ENCODE measurements around the gene PER1. TPM values are rescaled to one million over a fixed set of nuclear protein-coding genes. Genes with fewer than 3 reads are reported as not detected.

The PER1 gene
- total RNA-seq, 1 experiment from 2014 or later, result 87.6 TPM

DNA sequence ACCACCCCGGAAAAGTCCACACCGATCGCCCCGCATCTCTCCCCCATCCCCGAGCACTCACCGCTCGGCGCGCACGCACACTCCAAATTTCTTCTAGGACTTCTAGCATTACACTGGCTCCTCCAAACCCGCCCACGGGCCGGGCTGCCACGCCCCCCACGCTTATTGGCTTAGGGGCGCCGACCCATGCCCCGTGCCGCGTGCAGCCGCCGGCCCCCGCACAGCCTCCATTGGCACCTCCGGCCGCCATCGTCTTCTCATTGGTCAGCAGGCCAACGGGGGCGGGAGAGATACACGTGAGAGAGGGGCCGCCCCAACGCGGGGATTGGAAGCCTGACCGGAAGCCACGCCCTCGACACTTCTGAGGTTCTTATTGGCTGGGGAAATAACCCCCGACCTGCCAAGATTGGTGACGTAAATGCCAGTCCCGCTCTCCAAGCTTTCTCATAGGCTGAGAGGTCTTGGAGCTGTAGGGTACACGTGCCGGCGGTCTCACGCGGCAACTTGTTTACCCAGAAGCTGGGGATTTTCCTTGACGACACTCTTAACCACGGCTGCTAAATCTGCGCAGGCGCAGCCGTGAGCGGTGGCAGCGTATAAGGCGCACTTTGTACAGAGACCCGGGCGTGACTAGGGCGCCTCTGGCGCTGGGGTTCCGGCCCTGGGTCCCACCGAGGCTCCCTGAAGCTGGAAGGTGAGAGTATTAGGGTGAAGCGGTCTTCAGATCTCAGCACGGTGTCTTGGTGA is 4.2 kb upstream of the PER1 start:
- Histone ChIP-seq H3K4me3 (replicated peaks in 1 of 2; ENCODE audit: low read depth in 1 of 2, low read length in 2 of 2) (peak overlapping the region; percentile 87 to 95), H3K9ac (ENCODE audit: low read length) (peak overlapping the region; percentile 99), H3K79me2 (ENCODE audit: insufficient read depth, low read length) (peaks cover 61% of the 10 kb centered on the region), H3K4me1 (ENCODE audit: control insufficient read depth in 1 of 2, insufficient read depth in 2 of 2, low read length in 2 of 2) (peaks cover 49 to 94% of the 10 kb centered on the region in 2 experiments), H3K27ac (ENCODE audit: low read depth, low read length) (peak overlapping the region; percentile 72), H4K20me1 (ENCODE audit: insufficient read depth) (no peaks in the 10 kb centered on the region), H3K9me3 (ENCODE audit: control insufficient read depth in 1 of 2, insufficient read depth in 1 of 2, low read depth in 1 of 2, low read length in 2 of 2) (no peaks in the 10 kb centered on the region), H3K9me2 (ENCODE audit: insufficient read depth) (no peaks in the 10 kb centered on the region), H3K36me3 (ENCODE audit: control insufficient read depth in 1 of 2, insufficient read depth in 2 of 2, low read length in 2 of 2) (peaks cover 4 to 10% of the 10 kb centered on the region in 2 experiments; a peak in 3 of 4 replicates), H2AFZ (ENCODE audit: low read depth, low read length, poor library complexity, severe bottlenecking) (no peak overlapping the region), H3K27me3 (ENCODE audit: insufficient read depth, low read length) (no peaks in the 10 kb centered on the region), H3K4me2 (ENCODE audit: low read length) (peak overlapping the region; percentile 100)
- CTCF ChIA-PET, result interaction anchor here (0.7 to 2.4 kb wide), 7 partner anchors 17 to 96 kb away, joined by 3 to 8 read pairs (median 4); no protein-coding TSS in a partner anchor
- intact Hi-C loops (cut with micrococcal nuclease), result loop anchor here (1.0 to 2.0 kb wide), 2 partner anchors 17 to 36 kb away; no protein-coding TSS in a partner anchor
- BruUV-seq (replicated peaks), result no TSS peak
- DNase-seq (ENCODE audit: low read depth, low spot score), result peak; percentile 100
- POLR2A ChIA-PET, result interaction anchor here (0.6 to 9.4 kb wide), 11 partner anchors 16 to 92 kb away, joined by 3 to 95 read pairs (median 4); partner anchors contain the start of genes ALOXE3, AURKB and CTC1
- RAD21 ChIA-PET (ENCODE audit: low non-redundant PET in 1 of 2, low total read pairs in 2 of 2, uncharacterized antibody in 2 of 2, unreplicated experiment in 2 of 2), result interaction anchor here in 1 of 2 experiments (1.1 kb wide), 1 partner anchor 17 kb away, joined by 3 read pairs; no protein-coding TSS in a partner anchor
- ATAC-seq, result peak; percentile 66
- TF ChIP-seq JUND (IDR thresholded peaks at IDR 0.05), result no peak
- TF ChIP-seq, protein P1, sequence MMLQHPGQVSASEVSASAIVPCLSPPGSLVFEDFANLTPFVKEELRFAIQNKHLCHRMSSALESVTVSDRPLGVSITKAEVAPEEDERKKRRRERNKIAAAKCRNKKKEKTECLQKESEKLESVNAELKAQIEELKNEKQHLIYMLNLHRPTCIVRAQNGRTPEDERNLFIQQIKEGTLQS (IDR thresholded peaks at IDR 0.05), result no peak
- TF ChIP-seq YY1 (IDR thresholded peaks at IDR 0.05; ENCODE audit: extremely low read depth, insufficient replicate concordance, low read depth, low read length), result peak; percentile 50
- no peak; the same call in 1 of the 2 replicates for TF ChIP-seq ELF1 (IDR thresholded peaks at IDR 0.05; ENCODE audit: borderline replicate concordance, low read depth)
- TF ChIP-seq FOSL1 (IDR thresholded peaks at IDR 0.05; ENCODE audit: low read depth), result no peak
- TF ChIP-seq SP1 (IDR thresholded peaks at IDR 0.05; ENCODE audit: low read depth), result peak; percentile 100
- peak; percentile 80 for TF ChIP-seq POLR2AphosphoS5 (IDR thresholded peaks at IDR 0.05; ENCODE audit: low read depth, low read length)
- TF ChIP-seq ZNF274 (IDR thresholded peaks at IDR 0.05; ENCODE audit: low read depth, low read length), result no peak
- TF ChIP-seq, protein P2, sequence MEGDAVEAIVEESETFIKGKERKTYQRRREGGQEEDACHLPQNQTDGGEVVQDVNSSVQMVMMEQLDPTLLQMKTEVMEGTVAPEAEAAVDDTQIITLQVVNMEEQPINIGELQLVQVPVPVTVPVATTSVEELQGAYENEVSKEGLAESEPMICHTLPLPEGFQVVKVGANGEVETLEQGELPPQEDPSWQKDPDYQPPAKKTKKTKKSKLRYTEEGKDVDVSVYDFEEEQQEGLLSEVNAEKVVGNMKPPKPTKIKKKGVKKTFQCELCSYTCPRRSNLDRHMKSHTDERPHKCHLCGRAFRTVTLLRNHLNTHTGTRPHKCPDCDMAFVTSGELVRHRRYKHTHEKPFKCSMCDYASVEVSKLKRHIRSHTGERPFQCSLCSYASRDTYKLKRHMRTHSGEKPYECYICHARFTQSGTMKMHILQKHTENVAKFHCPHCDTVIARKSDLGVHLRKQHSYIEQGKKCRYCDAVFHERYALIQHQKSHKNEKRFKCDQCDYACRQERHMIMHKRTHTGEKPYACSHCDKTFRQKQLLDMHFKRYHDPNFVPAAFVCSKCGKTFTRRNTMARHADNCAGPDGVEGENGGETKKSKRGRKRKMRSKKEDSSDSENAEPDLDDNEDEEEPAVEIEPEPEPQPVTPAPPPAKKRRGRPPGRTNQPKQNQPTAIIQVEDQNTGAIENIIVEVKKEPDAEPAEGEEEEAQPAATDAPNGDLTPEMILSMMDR (IDR thresholded peaks at IDR 0.05 in 2 of 3, conservative IDR thresholded peaks at IDR 0.05 in 1 of 3; ENCODE audit: borderline replicate concordance in 1 of 3, insufficient read depth in 1 of 3, low read depth in 2 of 3, low read length in 2 of 3), result no peak
- TF ChIP-seq TCF7L2 (IDR thresholded peaks at IDR 0.05; ENCODE audit: borderline replicate concordance, extremely low read depth, insufficient read depth, insufficient read length), result peak; percentile 47
- peak; percentile 41 for TF ChIP-seq POLR2A (IDR thresholded peaks at IDR 0.05; ENCODE audit: borderline replicate concordance, extremely low read depth, insufficient read depth, insufficient read length)
- TF ChIP-seq, protein P3, sequence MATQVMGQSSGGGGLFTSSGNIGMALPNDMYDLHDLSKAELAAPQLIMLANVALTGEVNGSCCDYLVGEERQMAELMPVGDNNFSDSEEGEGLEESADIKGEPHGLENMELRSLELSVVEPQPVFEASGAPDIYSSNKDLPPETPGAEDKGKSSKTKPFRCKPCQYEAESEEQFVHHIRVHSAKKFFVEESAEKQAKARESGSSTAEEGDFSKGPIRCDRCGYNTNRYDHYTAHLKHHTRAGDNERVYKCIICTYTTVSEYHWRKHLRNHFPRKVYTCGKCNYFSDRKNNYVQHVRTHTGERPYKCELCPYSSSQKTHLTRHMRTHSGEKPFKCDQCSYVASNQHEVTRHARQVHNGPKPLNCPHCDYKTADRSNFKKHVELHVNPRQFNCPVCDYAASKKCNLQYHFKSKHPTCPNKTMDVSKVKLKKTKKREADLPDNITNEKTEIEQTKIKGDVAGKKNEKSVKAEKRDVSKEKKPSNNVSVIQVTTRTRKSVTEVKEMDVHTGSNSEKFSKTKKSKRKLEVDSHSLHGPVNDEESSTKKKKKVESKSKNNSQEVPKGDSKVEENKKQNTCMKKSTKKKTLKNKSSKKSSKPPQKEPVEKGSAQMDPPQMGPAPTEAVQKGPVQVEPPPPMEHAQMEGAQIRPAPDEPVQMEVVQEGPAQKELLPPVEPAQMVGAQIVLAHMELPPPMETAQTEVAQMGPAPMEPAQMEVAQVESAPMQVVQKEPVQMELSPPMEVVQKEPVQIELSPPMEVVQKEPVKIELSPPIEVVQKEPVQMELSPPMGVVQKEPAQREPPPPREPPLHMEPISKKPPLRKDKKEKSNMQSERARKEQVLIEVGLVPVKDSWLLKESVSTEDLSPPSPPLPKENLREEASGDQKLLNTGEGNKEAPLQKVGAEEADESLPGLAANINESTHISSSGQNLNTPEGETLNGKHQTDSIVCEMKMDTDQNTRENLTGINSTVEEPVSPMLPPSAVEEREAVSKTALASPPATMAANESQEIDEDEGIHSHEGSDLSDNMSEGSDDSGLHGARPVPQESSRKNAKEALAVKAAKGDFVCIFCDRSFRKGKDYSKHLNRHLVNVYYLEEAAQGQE (IDR thresholded peaks at IDR 0.05; ENCODE audit: low read depth), result no peak
- no peak for TF ChIP-seq EZH2phosphoT487 (IDR thresholded peaks at IDR 0.05; ENCODE audit: borderline replicate concordance)
- 0 out of 2 replicates have a peak, but pooled peaks have one; percentile 9 for TF ChIP-seq ZFX (IDR thresholded peaks at IDR 0.05)
- TF ChIP-seq CBX3 (IDR thresholded peaks at IDR 0.05; ENCODE audit: low read depth), result no peak
- TF ChIP-seq SRF (IDR thresholded peaks at IDR 0.05; ENCODE audit: low read depth), result no peak
- TF ChIP-seq EZH2 (IDR thresholded peaks at IDR 0.05), result no peak
- TF ChIP-seq, protein P4, sequence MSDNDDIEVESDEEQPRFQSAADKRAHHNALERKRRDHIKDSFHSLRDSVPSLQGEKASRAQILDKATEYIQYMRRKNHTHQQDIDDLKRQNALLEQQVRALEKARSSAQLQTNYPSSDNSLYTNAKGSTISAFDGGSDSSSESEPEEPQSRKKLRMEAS (IDR thresholded peaks at IDR 0.05), result peak; percentile 99
- peak; percentile 93 for TF ChIP-seq SIN3A (IDR thresholded peaks at IDR 0.05; ENCODE audit: low read depth)
- TF ChIP-seq CEBPB (IDR thresholded peaks at IDR 0.05; ENCODE audit: low read depth), result no peak
- TF ChIP-seq EGR1 (IDR thresholded peaks at IDR 0.05; ENCODE audit: low read depth), result peak; percentile 100
- no peak for TF ChIP-seq RAD21 (IDR thresholded peaks at IDR 0.05; ENCODE audit: low read depth)
